GM12878 (cell line): ENCODE measurements around the gene TRIP12. TPM values are rescaled to one million over a fixed set of nuclear protein-coding genes. Genes with fewer than 3 reads are reported as not detected.

Experiments used
- RFX5 ChIP-seq: IDR thresholded peaks from 2 replicates; pipeline ENCODE4 v1.6.1; 2011; ENCODE audit warnings: low read depth, low read length, improper control_type of control experiment
- SUZ12 ChIP-seq: fragments of 200-600 bp; sonication (generic); IDR thresholded peaks from one replicate; pipeline ENCODE4 v1.6.1; 2018; ENCODE audit warnings: antibody characterized with exemption, mild to moderate bottlenecking; ENCODE audit not compliant: unreplicated experiment
- ZBTB40 ChIP-seq: fragments of 450-650 bp; IDR thresholded peaks from 2 replicates; pipeline ENCODE4 v1.6.1; 2016; ENCODE audit warnings: mild to moderate bottlenecking, moderate library complexity, borderline replicate concordance
- polyA plus RNA-seq, 11 experiments: library from polyadenylated mRNA; depleted of rRNA in 4 of 11; unstranded in 6 of 11; stranded (reverse) in 5 of 11; fragments of >200 nt; fragmentation: Nextera tagmentation in 4 of 11; fragmentation: Illumina TruSeq in 1 of 11; extraction: Ambion mirVana in 4 of 11; extraction: Trizol in 1 of 11; gene quantifications; 1 replicate in 1 of 11; 2 replicates in 10 of 11; pipeline versions ENCODE4 v1.2.1 to v1.2.3, GENCODE V29; 2011 to 2016; ENCODE audit warnings: inconsistent platforms in 2 of 11, missing spikeins in 2 of 11, low read depth in 1 of 11
- total RNA-seq, 4 experiments: library from RNA; depleted of rRNA in 3 of 4; stranded (reverse); fragments of >200 nt in 3 of 4; fragmentation: Illumina TruSeq in 1 of 4; extraction: Trizol in 1 of 4; gene quantifications; 2 replicates each; pipeline versions ENCODE4 v1.2.1 to v1.2.3, GENCODE V29; 2013 to 2021
- TF ChIP-seq, protein P1 (sequence below): fragments of 450-650 bp; IDR thresholded peaks from 2 replicates; pipeline ENCODE4 v1.6.1; 2017; ENCODE audit warnings: mild to moderate bottlenecking, moderate library complexity
- TF ChIP-seq, protein P2 (sequence below): IDR thresholded peaks from 2 replicates; pipeline ENCODE4 v1.6.1; 2012; ENCODE audit warnings: mild to moderate bottlenecking, low read depth, low read length

The TRIP12 gene
- total and polyA plus RNA-seq, 10 of the 15 experiments (the other 5 are each of a cell fraction or from before 2014, with no cell fraction given), result 23.1 to 207 (median 97.0) TPM

- TF ChIP-seq, protein P1, sequence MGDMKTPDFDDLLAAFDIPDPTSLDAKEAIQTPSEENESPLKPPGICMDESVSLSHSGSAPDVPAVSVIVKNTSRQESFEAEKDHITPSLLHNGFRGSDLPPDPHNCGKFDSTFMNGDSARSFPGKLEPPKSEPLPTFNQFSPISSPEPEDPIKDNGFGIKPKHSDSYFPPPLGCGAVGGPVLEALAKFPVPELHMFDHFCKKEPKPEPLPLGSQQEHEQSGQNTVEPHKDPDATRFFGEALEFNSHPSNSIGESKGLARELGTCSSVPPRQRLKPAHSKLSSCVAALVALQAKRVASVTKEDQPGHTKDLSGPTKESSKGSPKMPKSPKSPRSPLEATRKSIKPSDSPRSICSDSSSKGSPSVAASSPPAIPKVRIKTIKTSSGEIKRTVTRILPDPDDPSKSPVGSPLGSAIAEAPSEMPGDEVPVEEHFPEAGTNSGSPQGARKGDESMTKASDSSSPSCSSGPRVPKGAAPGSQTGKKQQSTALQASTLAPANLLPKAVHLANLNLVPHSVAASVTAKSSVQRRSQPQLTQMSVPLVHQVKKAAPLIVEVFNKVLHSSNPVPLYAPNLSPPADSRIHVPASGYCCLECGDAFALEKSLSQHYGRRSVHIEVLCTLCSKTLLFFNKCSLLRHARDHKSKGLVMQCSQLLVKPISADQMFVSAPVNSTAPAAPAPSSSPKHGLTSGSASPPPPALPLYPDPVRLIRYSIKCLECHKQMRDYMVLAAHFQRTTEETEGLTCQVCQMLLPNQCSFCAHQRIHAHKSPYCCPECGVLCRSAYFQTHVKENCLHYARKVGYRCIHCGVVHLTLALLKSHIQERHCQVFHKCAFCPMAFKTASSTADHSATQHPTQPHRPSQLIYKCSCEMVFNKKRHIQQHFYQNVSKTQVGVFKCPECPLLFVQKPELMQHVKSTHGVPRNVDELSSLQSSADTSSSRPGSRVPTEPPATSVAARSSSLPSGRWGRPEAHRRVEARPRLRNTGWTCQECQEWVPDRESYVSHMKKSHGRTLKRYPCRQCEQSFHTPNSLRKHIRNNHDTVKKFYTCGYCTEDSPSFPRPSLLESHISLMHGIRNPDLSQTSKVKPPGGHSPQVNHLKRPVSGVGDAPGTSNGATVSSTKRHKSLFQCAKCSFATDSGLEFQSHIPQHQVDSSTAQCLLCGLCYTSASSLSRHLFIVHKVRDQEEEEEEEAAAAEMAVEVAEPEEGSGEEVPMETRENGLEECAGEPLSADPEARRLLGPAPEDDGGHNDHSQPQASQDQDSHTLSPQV, result no peak
- TF ChIP-seq RFX5 (no peak), SUZ12 (no peak), ZBTB40 (no peak)
- TF ChIP-seq, protein P2, sequence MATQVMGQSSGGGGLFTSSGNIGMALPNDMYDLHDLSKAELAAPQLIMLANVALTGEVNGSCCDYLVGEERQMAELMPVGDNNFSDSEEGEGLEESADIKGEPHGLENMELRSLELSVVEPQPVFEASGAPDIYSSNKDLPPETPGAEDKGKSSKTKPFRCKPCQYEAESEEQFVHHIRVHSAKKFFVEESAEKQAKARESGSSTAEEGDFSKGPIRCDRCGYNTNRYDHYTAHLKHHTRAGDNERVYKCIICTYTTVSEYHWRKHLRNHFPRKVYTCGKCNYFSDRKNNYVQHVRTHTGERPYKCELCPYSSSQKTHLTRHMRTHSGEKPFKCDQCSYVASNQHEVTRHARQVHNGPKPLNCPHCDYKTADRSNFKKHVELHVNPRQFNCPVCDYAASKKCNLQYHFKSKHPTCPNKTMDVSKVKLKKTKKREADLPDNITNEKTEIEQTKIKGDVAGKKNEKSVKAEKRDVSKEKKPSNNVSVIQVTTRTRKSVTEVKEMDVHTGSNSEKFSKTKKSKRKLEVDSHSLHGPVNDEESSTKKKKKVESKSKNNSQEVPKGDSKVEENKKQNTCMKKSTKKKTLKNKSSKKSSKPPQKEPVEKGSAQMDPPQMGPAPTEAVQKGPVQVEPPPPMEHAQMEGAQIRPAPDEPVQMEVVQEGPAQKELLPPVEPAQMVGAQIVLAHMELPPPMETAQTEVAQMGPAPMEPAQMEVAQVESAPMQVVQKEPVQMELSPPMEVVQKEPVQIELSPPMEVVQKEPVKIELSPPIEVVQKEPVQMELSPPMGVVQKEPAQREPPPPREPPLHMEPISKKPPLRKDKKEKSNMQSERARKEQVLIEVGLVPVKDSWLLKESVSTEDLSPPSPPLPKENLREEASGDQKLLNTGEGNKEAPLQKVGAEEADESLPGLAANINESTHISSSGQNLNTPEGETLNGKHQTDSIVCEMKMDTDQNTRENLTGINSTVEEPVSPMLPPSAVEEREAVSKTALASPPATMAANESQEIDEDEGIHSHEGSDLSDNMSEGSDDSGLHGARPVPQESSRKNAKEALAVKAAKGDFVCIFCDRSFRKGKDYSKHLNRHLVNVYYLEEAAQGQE, result no peak
- TF ChIP-seq, all 136 proteins: peak for 0
These were observed 106.5 kb downstream of the TRIP12 start (continued) for GRCh38 chr2:229815342-229815741.
